GM23338 (cell line): ENCODE data around the gene SORBS1. TPM values are rescaled to one million over a fixed set of nuclear protein-coding genes. Genes with fewer than 3 reads are reported as not detected.

Source experiments
- ATAC-seq: fragments of 200-7000 bp; cut with Tn5 transposase; 3 replicates; pipeline ENCODE4 v1.9.1; 2020
- DNase-seq: peaks from one replicate; pipeline ENCODE4 v3.0.0-alpha.2; 2015; ENCODE audit warnings: low spot score
- H2AFZ ChIP-seq: fragments of 200-600 bp; sonication (generic); 2 replicates; pipeline ENCODE4 v1.8.0; 2016; ENCODE audit warnings: antibody characterized with exemption, mild to moderate bottlenecking, moderate library complexity
- H3F3A ChIP-seq: fragments of 200-600 bp; sonication (generic); replicated peaks from 2 replicates; pipeline ENCODE4 v1.8.0; 2017; ENCODE audit warnings: antibody characterized with exemption, mixed run types, low read depth
- H3K27ac ChIP-seq: fragments of 200-600 bp; sonication (generic); 2 replicates; pipeline ENCODE4 v1.6.1; 2016; ENCODE audit warnings: low read depth
- H3K27me3 ChIP-seq: fragments of 200-600 bp; sonication (generic); 2 replicates; pipeline ENCODE4 v1.8.0; 2016; ENCODE audit warnings: mild to moderate bottlenecking, mixed run types, moderate library complexity; ENCODE audit not compliant: insufficient read depth
- H3K36me3 ChIP-seq: fragments of 200-600 bp; sonication (generic); 2 replicates; pipeline ENCODE4 v1.8.0; 2016; ENCODE audit warnings: mild to moderate bottlenecking; ENCODE audit not compliant: insufficient read depth
- H3K4me1 ChIP-seq: fragments of 200-600 bp; sonication (generic); 2 replicates; pipeline ENCODE4 v1.8.0; 2016; ENCODE audit warnings: mild to moderate bottlenecking, moderate library complexity; ENCODE audit not compliant: insufficient read depth
- H3K4me2 ChIP-seq: fragments of 200-600 bp; sonication (generic); 2 replicates; pipeline ENCODE4 v1.7.1; 2017; ENCODE audit warnings: mixed run types
- H3K4me3 ChIP-seq: fragments of 200-600 bp; sonication (generic); 2 replicates; pipeline ENCODE4 v1.6.1; 2016; ENCODE audit warnings: mixed run types
- H3K79me2 ChIP-seq: fragments of 200-600 bp; sonication (generic); replicated peaks from 2 replicates; pipeline ENCODE4 v1.8.0; 2017; ENCODE audit warnings: mild to moderate bottlenecking; ENCODE audit not compliant: insufficient read depth
- H3K9me2 ChIP-seq: fragments of 200-600 bp; sonication (generic); 2 replicates; pipeline ENCODE4 v1.8.0; 2017; ENCODE audit not compliant: insufficient read depth
- H4K20me1 ChIP-seq: fragments of 200-600 bp; sonication (generic); replicated peaks from 2 replicates; pipeline ENCODE4 v1.8.0; 2017; ENCODE audit warnings: mild to moderate bottlenecking; ENCODE audit not compliant: insufficient read depth
- H3K27ac Mint-ChIP-seq: 2 replicates; pipeline ENCODE4 v1.8.0; 2020; ENCODE audit warnings: inconsistent platforms, mild to moderate bottlenecking, moderate library complexity, mixed read lengths
- H3K27me3 Mint-ChIP-seq: 3 replicates; pipeline ENCODE4 v1.8.0; 2022; ENCODE audit warnings: low read depth, mild to moderate bottlenecking, moderate library complexity, mixed read lengths, inconsistent platforms; ENCODE audit not compliant: insufficient read depth, poor library complexity
- H3K36me3 Mint-ChIP-seq: 3 replicates; pipeline ENCODE4 v1.8.0; 2021; ENCODE audit warnings: low read depth, mild to moderate bottlenecking, inconsistent platforms, moderate library complexity, mixed read lengths
- H3K4me1 Mint-ChIP-seq: 3 replicates; pipeline ENCODE4 v1.8.0; 2020; ENCODE audit warnings: mild to moderate bottlenecking, inconsistent platforms, mixed read lengths
- H3K4me3 Mint-ChIP-seq: 3 replicates; pipeline ENCODE4 v1.8.0; 2021; ENCODE audit warnings: moderate library complexity, mild to moderate bottlenecking, inconsistent platforms, mixed read lengths
- H3K9me3 Mint-ChIP-seq: 3 replicates; pipeline ENCODE4 v1.8.0; 2020; ENCODE audit warnings: moderate library complexity, mild to moderate bottlenecking, inconsistent platforms, mixed read lengths
- CREB1 ChIP-seq: fragments of 250-450 bp; sonication (Bioruptor Pico); IDR thresholded peaks from 2 replicates; pipeline ENCODE4 v1.5.0; 2020; ENCODE audit warnings: low read depth, mild to moderate bottlenecking, moderate library complexity
- ETS1 ChIP-seq: IDR thresholded peaks from 2 replicates; pipeline ENCODE4 v1.6.1; 2016; ENCODE audit warnings: antibody characterized with exemption
- EZH2 ChIP-seq: fragments of 200-600 bp; sonication (generic); IDR thresholded peaks from one replicate; pipeline ENCODE4 v1.8.0; 2017; ENCODE audit warnings: antibody characterized with exemption, mild to moderate bottlenecking, low read depth; ENCODE audit not compliant: unreplicated experiment
- JUNB ChIP-seq: IDR thresholded peaks from one replicate; pipeline ENCODE4 v1.6.1; 2016; ENCODE audit warnings: antibody characterized with exemption; ENCODE audit not compliant: unreplicated experiment
- NANOG ChIP-seq: IDR thresholded peaks from 2 replicates; pipeline ENCODE4 v1.6.1; 2016; ENCODE audit warnings: antibody characterized with exemption, borderline replicate concordance
- POLR2AphosphoS5 ChIP-seq: IDR thresholded peaks from 2 replicates; pipeline ENCODE4 v1.6.1; 2016; ENCODE audit warnings: antibody characterized with exemption, low read depth
- REST ChIP-seq: IDR thresholded peaks from one replicate; pipeline ENCODE4 v1.6.1; 2018; ENCODE audit warnings: antibody characterized with exemption; ENCODE audit not compliant: unreplicated experiment
- STAT1 ChIP-seq: IDR thresholded peaks from one replicate; pipeline ENCODE4 v1.6.1; 2016; ENCODE audit warnings: antibody characterized with exemption; ENCODE audit not compliant: unreplicated experiment
- ZNF114 ChIP-seq: fragments of 250-450 bp; sonication (Bioruptor Pico); IDR thresholded peaks from 2 replicates; pipeline ENCODE4 v1.5.0; 2020; ENCODE audit warnings: mild to moderate bottlenecking, moderate library complexity
- ZNF331 ChIP-seq: fragments of 250-450 bp; sonication (Bioruptor Pico); IDR thresholded peaks from 2 replicates; pipeline ENCODE4 v1.5.0; 2020; ENCODE audit warnings: low read depth, mild to moderate bottlenecking, moderate library complexity
- polyA plus RNA-seq: library from polyadenylated mRNA; unstranded; fragments of >200 nt; fragmentation: Nextera tagmentation; extraction: Ambion mirVana; gene quantifications from 2 replicates; pipeline ENCODE4 v1.2.1, GENCODE V29; 2016
- total RNA-seq: library from RNA; depleted of rRNA; stranded (reverse); fragments of >200 nt; shearing (Covaris generic); gene quantifications from 2 replicates; pipeline ENCODE4 v1.2.3, GENCODE V29; 2014
- TF ChIP-seq, protein P1 (sequence below): fragments of 250-450 bp; sonication (Bioruptor Pico); IDR thresholded peaks from 2 replicates; pipeline ENCODE4 v1.5.0; 2020; ENCODE audit warnings: mild to moderate bottlenecking, moderate library complexity

SORBS1 gene
- total and polyA plus RNA-seq, 2 experiments from 2014 or later: 47.7 to 51.5 TPM

DNA sequence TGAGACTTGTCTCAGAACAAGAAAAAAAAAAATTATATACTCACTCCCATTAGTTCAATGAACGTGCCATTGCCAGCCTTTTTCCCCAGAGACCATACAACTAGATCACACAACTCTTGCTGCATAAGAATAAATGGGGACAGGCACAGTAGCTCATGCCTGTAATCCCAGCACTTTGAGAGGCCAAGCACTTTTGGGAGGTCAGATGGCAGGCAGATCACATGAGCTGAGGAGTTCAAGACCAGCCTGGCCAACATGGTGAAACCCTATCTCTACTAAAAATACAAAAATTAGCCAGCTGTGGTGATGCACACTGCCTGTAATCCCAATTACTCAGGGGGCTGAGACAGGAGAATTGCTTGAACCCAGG lies 284.0 kb downstream of the SORBS1 start:
- Histone ChIP-seq H2AFZ (no peak overlapping the region), H3K4me2 (no peak overlapping the region), H4K20me1 (peaks cover 32% of the 10 kb centered on the region), H3K36me3 (no peaks in the 10 kb centered on the region), H3F3A (0 out of 2 replicates have a peak, but pooled peaks cover 4% of the 10 kb centered on the region), H3K4me1 (peaks cover 30% of the 10 kb centered on the region), H3K9me2 (no peaks in the 10 kb centered on the region), H3K79me2 (peaks cover 97% of the 10 kb centered on the region), H3K27ac (0 out of 2 replicates have a peak overlapping the region, but pooled peaks have one; percentile 29), H3K27me3 (no peaks in the 10 kb centered on the region), H3K4me3 (no peak overlapping the region)
- Mint-ChIP-seq H3K4me3 (no peak overlapping the region), H3K27me3 (peaks cover 3% of the 10 kb centered on the region), H3K9me3 (0 out of 3 replicates have a peak, but pooled peaks cover 4% of the 10 kb centered on the region), H3K36me3 (0 out of 3 replicates have a peak, but pooled peaks cover 6% of the 10 kb centered on the region), H3K4me1 (peaks cover 38% of the 10 kb centered on the region), H3K27ac (no peak overlapping the region)
- no peak for DNase-seq
- TF ChIP-seq ZNF331 (CRISPR knock-in tag) (no peak), STAT1 (no peak), NANOG (no peak), CREB1 (CRISPR knock-in tag) (no peak), ZNF114 (CRISPR knock-in tag) (no peak), POLR2AphosphoS5 (no peak), JUNB (no peak), ETS1 (no peak), EZH2 (no peak), REST (no peak)
- TF ChIP-seq, protein P1, sequence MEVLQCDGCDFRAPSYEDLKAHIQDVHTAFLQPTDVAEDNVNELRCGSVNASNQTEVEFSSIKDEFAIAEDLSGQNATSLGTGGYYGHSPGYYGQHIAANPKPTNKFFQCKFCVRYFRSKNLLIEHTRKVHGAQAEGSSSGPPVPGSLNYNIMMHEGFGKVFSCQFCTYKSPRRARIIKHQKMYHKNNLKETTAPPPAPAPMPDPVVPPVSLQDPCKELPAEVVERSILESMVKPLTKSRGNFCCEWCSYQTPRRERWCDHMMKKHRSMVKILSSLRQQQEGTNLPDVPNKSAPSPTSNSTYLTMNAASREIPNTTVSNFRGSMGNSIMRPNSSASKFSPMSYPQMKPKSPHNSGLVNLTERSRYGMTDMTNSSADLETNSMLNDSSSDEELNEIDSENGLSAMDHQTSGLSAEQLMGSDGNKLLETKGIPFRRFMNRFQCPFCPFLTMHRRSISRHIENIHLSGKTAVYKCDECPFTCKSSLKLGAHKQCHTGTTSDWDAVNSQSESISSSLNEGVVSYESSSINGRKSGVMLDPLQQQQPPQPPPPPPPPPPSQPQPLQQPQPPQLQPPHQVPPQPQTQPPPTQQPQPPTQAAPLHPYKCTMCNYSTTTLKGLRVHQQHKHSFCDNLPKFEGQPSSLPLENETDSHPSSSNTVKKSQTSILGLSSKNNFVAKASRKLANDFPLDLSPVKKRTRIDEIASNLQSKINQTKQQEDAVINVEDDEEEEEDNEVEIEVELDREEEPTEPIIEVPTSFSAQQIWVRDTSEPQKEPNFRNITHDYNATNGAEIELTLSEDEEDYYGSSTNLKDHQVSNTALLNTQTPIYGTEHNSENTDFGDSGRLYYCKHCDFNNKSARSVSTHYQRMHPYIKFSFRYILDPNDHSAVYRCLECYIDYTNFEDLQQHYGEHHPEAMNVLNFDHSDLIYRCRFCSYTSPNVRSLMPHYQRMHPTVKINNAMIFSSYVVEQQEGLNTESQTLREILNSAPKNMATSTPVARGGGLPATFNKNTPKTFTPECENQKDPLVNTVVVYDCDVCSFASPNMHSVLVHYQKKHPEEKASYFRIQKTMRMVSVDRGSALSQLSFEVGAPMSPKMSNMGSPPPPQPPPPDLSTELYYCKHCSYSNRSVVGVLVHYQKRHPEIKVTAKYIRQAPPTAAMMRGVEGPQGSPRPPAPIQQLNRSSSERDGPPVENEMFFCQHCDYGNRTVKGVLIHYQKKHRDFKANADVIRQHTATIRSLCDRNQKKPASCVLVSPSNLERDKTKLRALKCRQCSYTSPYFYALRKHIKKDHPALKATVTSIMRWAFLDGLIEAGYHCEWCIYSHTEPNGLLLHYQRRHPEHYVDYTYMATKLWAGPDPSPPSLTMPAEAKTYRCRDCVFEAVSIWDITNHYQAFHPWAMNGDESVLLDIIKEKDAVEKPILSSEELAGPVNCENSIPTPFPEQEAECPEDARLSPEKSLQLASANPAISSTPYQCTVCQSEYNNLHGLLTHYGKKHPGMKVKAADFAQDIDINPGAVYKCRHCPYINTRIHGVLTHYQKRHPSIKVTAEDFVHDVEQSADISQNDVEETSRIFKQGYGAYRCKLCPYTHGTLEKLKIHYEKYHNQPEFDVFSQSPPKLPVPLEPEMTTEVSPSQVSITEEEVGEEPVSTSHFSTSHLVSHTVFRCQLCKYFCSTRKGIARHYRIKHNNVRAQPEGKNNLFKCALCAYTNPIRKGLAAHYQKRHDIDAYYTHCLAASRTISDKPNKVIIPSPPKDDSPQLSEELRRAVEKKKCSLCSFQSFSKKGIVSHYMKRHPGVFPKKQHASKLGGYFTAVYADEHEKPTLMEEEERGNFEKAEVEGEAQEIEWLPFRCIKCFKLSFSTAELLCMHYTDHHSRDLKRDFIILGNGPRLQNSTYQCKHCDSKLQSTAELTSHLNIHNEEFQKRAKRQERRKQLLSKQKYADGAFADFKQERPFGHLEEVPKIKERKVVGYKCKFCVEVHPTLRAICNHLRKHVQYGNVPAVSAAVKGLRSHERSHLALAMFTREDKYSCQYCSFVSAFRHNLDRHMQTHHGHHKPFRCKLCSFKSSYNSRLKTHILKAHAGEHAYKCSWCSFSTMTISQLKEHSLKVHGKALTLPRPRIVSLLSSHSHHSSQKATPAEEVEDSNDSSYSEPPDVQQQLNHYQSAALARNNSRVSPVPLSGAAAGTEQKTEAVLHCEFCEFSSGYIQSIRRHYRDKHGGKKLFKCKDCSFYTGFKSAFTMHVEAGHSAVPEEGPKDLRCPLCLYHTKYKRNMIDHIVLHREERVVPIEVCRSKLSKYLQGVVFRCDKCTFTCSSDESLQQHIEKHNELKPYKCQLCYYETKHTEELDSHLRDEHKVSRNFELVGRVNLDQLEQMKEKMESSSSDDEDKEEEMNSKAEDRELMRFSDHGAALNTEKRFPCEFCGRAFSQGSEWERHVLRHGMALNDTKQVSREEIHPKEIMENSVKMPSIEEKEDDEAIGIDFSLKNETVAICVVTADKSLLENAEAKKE (CRISPR knock-in tag): no peak
- ATAC-seq: no peak
